HepG2 (cell line): ENCODE data around the gene C22orf42. TPM values are rescaled to one million over a fixed set of nuclear protein-coding genes. Genes with fewer than 3 reads are reported as not detected.

Experiments
- ATAC-seq: fragments of 200-7000 bp; cut with Tn5 transposase; 3 replicates; pipeline ENCODE4 v1.9.1; 2020; ENCODE audit warnings: mild to moderate bottlenecking, moderate library complexity
- BruUV-seq: library from RNA; stranded (reverse); fragments of 400-500 nt; replicated peaks from 2 replicates; lab custom pipeline; 2021; lab: Mats Ljungman, UMichigan
- CTCF ChIA-PET: fragments of 300-600 bp; formaldehyde crosslinking; extraction: SDS; loops from one replicate; lab custom pipeline; 2021; ENCODE audit warnings: low total read pairs, inconsistent platforms, low intra/inter-chr PET ratio; lab: Yijun Ruan, JAX
- POLR2A ChIA-PET: fragments of 350-600 bp; sonication (Branson Sonifier 250); formaldehyde crosslinking; loops from one replicate; lab custom pipeline; 2020; ENCODE audit warnings: antibody characterized with exemption, inconsistent platforms; lab: Yijun Ruan, JAX
- DNase-seq: peaks from one replicate; pipeline ENCODE4 v3.0.0-alpha.2; 2015; ENCODE audit warnings: low spot score
- FAIRE-seq: peaks from 3 replicates; lab custom pipeline; 2011; peaks lifted over from hg19 to GRCh38; lab: Jason Lieb, UNC
- H2AFZ ChIP-seq: one replicate; pipeline ENCODE4 v1.6.1; 2011; ENCODE audit warnings: low read length, inconsistent platforms
- H3K27ac ChIP-seq: fragments of 300-600 bp; 3 replicates; pipeline ENCODE4 v1.8.0; 2011; ENCODE audit warnings: mixed run types, mild to moderate bottlenecking, mixed read lengths, low read length, inconsistent platforms; ENCODE audit not compliant: insufficient read depth; ENCODE audit errors: extremely low read length
- H3K27me3 ChIP-seq, 2 experiments: fragments of 200-600 bp in 1 of 2; 2 replicates in 1 of 2; 3 replicates in 1 of 2; pipeline versions ENCODE4 v1.6.0 to v1.8.0; 2011; ENCODE audit warnings: low read length in 2 of 2, mild to moderate bottlenecking in 2 of 2, moderate library complexity in 2 of 2, inconsistent platforms in 1 of 2; ENCODE audit not compliant: insufficient read depth in 2 of 2, control insufficient read depth in 1 of 2
- H3K36me3 ChIP-seq, 2 experiments: fragments of 200-600 bp in 1 of 2; replicated peaks in 1 of 2; 2 replicates in 1 of 2; 3 replicates in 1 of 2; pipeline versions ENCODE4 v1.5.1 to v1.8.0; 2011; ENCODE audit warnings: low read length in 2 of 2, inconsistent platforms in 1 of 2; ENCODE audit not compliant: insufficient read depth in 2 of 2, control insufficient read depth in 1 of 2
- H3K4me1 ChIP-seq: 2 replicates; pipeline ENCODE4 v1.5.1; 2012; ENCODE audit warnings: low read length, inconsistent platforms; ENCODE audit not compliant: insufficient read depth
- H3K4me2 ChIP-seq: 2 replicates; pipeline ENCODE4 v1.6.0; 2011; ENCODE audit warnings: low read depth, low read length, inconsistent platforms
- H3K4me3 ChIP-seq, 3 experiments: fragments of 200-600 bp in 1 of 3; sonication (generic), shearing (Covaris generic) in 1 of 3; replicated peaks in 1 of 3; 2 replicates each; pipeline ENCODE4 v1.5.1; 2011 to 2016; ENCODE audit warnings: low read length in 3 of 3, inconsistent platforms in 2 of 3, low read depth in 2 of 3, mild to moderate bottlenecking in 2 of 3, control low read depth in 1 of 3, mixed read lengths in 1 of 3; ENCODE audit not compliant: insufficient read depth in 1 of 3
- H3K79me2 ChIP-seq: one replicate; pipeline ENCODE4 v1.6.1; 2011; ENCODE audit warnings: low read length, inconsistent platforms; ENCODE audit not compliant: insufficient read depth
- H3K9ac ChIP-seq: 2 replicates; pipeline ENCODE4 v1.6.0; 2011; ENCODE audit warnings: mild to moderate bottlenecking, low read depth, low read length, inconsistent platforms; ENCODE audit not compliant: insufficient read depth
- H3K9me3 ChIP-seq: 2 replicates; pipeline ENCODE4 v1.5.1; 2012; ENCODE audit warnings: mild to moderate bottlenecking, low read length
- H4K20me1 ChIP-seq: 2 replicates; pipeline ENCODE4 v1.6.0; 2011; ENCODE audit warnings: inconsistent platforms, mild to moderate bottlenecking, low read length, moderate library complexity; ENCODE audit not compliant: insufficient read depth
- HDAC6 ChIP-seq: fragments of 200-600 bp; sonication (generic); IDR thresholded peaks from 2 replicates; pipeline ENCODE4 v1.7.0; 2017; ENCODE audit warnings: mild to moderate bottlenecking, antibody characterized with exemption, low read length, low read depth
- HOXD1 ChIP-seq: sonication (generic); formaldehyde crosslinking; IDR thresholded peaks from 2 replicates; pipeline ENCODE4 v1.5.0; 2020; ENCODE audit warnings: missing genetic modification reagents
- SP4 ChIP-seq: sonication (generic); formaldehyde crosslinking; IDR thresholded peaks from 2 replicates; pipeline ENCODE4 v1.8.1; 2023; ENCODE audit warnings: mild to moderate bottlenecking, missing genetic modification reagents
- TFAP4 ChIP-seq: sonication (generic); IDR thresholded peaks from 2 replicates; pipeline ENCODE4 v1.6.1; 2016; ENCODE audit warnings: low read depth, borderline replicate concordance
- ZNF230 ChIP-seq: sonication (generic); formaldehyde crosslinking; IDR thresholded peaks from 2 replicates; pipeline ENCODE4 v1.4.0; 2020; ENCODE audit warnings: mild to moderate bottlenecking, missing genetic modification reagents
- ZNF235 ChIP-seq: sonication (generic); formaldehyde crosslinking; IDR thresholded peaks from 2 replicates; pipeline ENCODE4 v1.8.1; 2023; ENCODE audit warnings: mild to moderate bottlenecking, missing genetic modification reagents, borderline replicate concordance
- ZNF296 ChIP-seq: sonication (generic); formaldehyde crosslinking; conservative IDR thresholded peaks from 2 replicates; pipeline ENCODE4 v1.5.0; 2020; ENCODE audit warnings: mild to moderate bottlenecking, missing genetic modification reagents
- ZNF3 ChIP-seq: IDR thresholded peaks from 2 replicates; pipeline ENCODE4 v1.7.0; 2017; ENCODE audit warnings: inconsistent platforms
- ZNF407 ChIP-seq: sonication (generic); formaldehyde crosslinking; IDR thresholded peaks from one replicate; pipeline ENCODE4 v1.5.1; 2020; ENCODE audit warnings: mild to moderate bottlenecking, missing genetic modification reagents; ENCODE audit errors: not compliant biosample characterization
- WGBS: methylation state at CpG from one replicate; pipeline ENCODE4 v1.1.6; 2017; ENCODE audit warnings: low lambda C conversion rate; 5-methylcytosine and 5-hydroxymethylcytosine counted together
- in situ Hi-C: cut with HindIII; loops from 2 replicates; pipeline ENCODE4 v1.10.0; 2017; ENCODE audit warnings: low pct_unique_long_range_greater_than_20kb; ENCODE audit not compliant: extremely low pct_ligation_motif_present
- intact Hi-C: fragments of 100-400 bp; cut with micrococcal nuclease; formaldehyde crosslinking; loops from one replicate; pipeline ENCODE4 v1.10.0; 2022; ENCODE audit not compliant: unreplicated experiment
- polyA plus RNA-seq, 8 experiments: library from polyadenylated mRNA; depleted of rRNA in 3 of 8; stranded (reverse) in 7 of 8; unstranded in 1 of 8; fragments of >200 nt; fragmentation: Illumina TruSeq in 4 of 8; extraction: Trizol in 4 of 8; gene quantifications; 2 replicates each; pipeline versions ENCODE4 v1.2.1 to v1.2.3, GENCODE V29; 2011 to 2016; ENCODE audit warnings: low read depth in 4 of 8, missing spikeins in 1 of 8, mixed read lengths in 1 of 8; ENCODE audit not compliant: insufficient read depth in 1 of 8
- total RNA-seq, 5 experiments: library from RNA; depleted of rRNA; stranded (reverse); fragments of >200 nt; fragmentation: Illumina TruSeq; extraction: Trizol; gene quantifications; 2 replicates each; pipeline ENCODE4 v1.2.3, GENCODE V29; 2016; ENCODE audit warnings: low read depth in 1 of 5

The C22orf42 gene
- total and polyA plus RNA-seq, 2 of the 13 experiments (the other 11 are each of a cell fraction or from before 2014, with no cell fraction given), result not detected

GRCh38 chr22:32202161-32202538, 43.0 kb upstream of the C22orf42 start:
- TF ChIP-seq ZNF3 (CRISPR knock-in tag) (no peak), ZNF235 (CRISPR knock-in tag) (0 out of 2 replicates have a peak, but pooled peaks have one; percentile 47)
- TF ChIP-seq, all 625 proteins: peak for 1
- POLR2A ChIA-PET, result no interaction called here
- no peak overlapping the region for H3K27ac ChIP-seq

GRCh38 chr22:32200752-32201151, 41.6 kb upstream of the C22orf42 start:
- Histone ChIP-seq H2AFZ (no peak overlapping the region), H3K9ac (no peak overlapping the region), H3K9me3 (no peaks in the 10 kb centered on the region), H3K79me2 (no peaks in the 10 kb centered on the region), H3K36me3 (no peaks in the 10 kb centered on the region), H3K4me1 (peaks cover 27% of the 10 kb centered on the region), H3K4me2 (no peak overlapping the region), H4K20me1 (no peaks in the 10 kb centered on the region), H3K4me3 (no peak overlapping the region), H3K27ac (no peak overlapping the region), H3K27me3 (peaks cover 1 to 9% of the 10 kb centered on the region in 2 experiments; a peak in 2 of 5 replicates)
- ATAC-seq, result no peak
- 36% methylated on average over 10 of the region's 10 CpGs for WGBS
- ChIA-PET CTCF (no interaction called here), POLR2A (no interaction called here)
- in situ Hi-C loops, result loop anchor here (5.0 kb wide), 1 partner anchor 67 kb away; no protein-coding TSS in a partner anchor
- FAIRE-seq, result no peak
- intact Hi-C loops, result no loop called here
- no TSS peak for BruUV-seq
- DNase-seq, result no peak
- TF ChIP-seq TFAP4 (no peak), HOXD1 (CRISPR knock-in tag) (no peak), ZNF230 (no peak), ZNF407 (CRISPR knock-in tag) (no peak), HDAC6 (no peak), ZNF296 (CRISPR knock-in tag) (no peak), SP4 (CRISPR knock-in tag) (no peak)

More at GRCh38 chr22:32202161-32202538, 43.0 kb upstream of the C22orf42 start:
- CTCF ChIA-PET, result interaction anchor here (1.8 kb wide), 1 partner anchor 64 kb away, joined by 20 read pairs; no protein-coding TSS in a partner anchor
- Histone ChIP-seq H3K36me3 (no peaks in the 10 kb centered on the region), H2AFZ (no peak overlapping the region), H4K20me1 (no peaks in the 10 kb centered on the region), H3K79me2 (no peaks in the 10 kb centered on the region), H3K4me3 (no peak overlapping the region), H3K27me3 (peaks cover 1 to 3% of the 10 kb centered on the region in 2 experiments; a peak in 1 of 5 replicates), H3K4me1 (peaks cover 27% of the 10 kb centered on the region), H3K9me3 (no peaks in the 10 kb centered on the region), H3K4me2 (no peak overlapping the region), H3K9ac (no peak overlapping the region)
- FAIRE-seq (no peak), DNase-seq (no peak), ATAC-seq (no peak)
- in situ Hi-C loops (loop anchor here (5.0 kb wide), 1 partner anchor 65 kb away; no protein-coding TSS in a partner anchor), intact Hi-C loops (loop anchor here (1.0 kb wide), 1 partner anchor 64 kb away; no protein-coding TSS in a partner anchor)
- WGBS, result 41% methylated on average over 1 of the region's 4 CpGs
- BruUV-seq, result no TSS peak
